ENCODE data around the gene PCSK7. TPM values are rescaled to one million over a fixed set of nuclear protein-coding genes. Genes with fewer than 3 reads are reported as not detected.

The PCSK7 gene
- total and polyA plus RNA-seq, 10 of the 15 experiments (the other 5 are each of a cell fraction or from before 2014, with no cell fraction given): 5.5 to 81.5 (median 51.6) TPM

- Histone ChIP-seq H3K27ac (ENCODE audit: control insufficient read depth, insufficient read depth) (no peak overlapping the region), H3K4me2 (ENCODE audit: control insufficient read depth, insufficient read depth) (no peak overlapping the region), H3K27me3 (replicated peaks in 1 of 2; ENCODE audit: control insufficient read depth in 2 of 2, insufficient read depth in 2 of 2, low read length in 1 of 2) (no peaks in the 10 kb centered on the region), H3K9ac (ENCODE audit: control insufficient read depth, insufficient read depth, low read length) (no peak overlapping the region), H3K4me1 (ENCODE audit: control insufficient read depth, insufficient read depth, low read length) (peaks cover 2% of the 10 kb centered on the region), H3K4me3 (no peak overlapping the region), H4K20me1 (ENCODE audit: control insufficient read depth, insufficient read depth) (no peaks in the 10 kb centered on the region), H2AFZ (ENCODE audit: control insufficient read depth, low read depth, low read length) (no peak overlapping the region), H3K79me2 (ENCODE audit: control insufficient read depth, insufficient read depth, low read length) (peaks cover 6% of the 10 kb centered on the region), H3K9me3 (replicated peaks; ENCODE audit: control insufficient read depth, insufficient read depth, low read length) (no peaks in the 10 kb centered on the region), H3K36me3 (ENCODE audit: control insufficient read depth in 2 of 2, insufficient read depth in 2 of 2, low read length in 1 of 2) (peaks cover 2 to 5% of the 10 kb centered on the region in 2 experiments; a peak in 3 of 4 replicates)
- ChIA-PET RAD21 (ENCODE audit: unreplicated experiment) (no interaction called here), POLR2A (interaction anchor here (0.6 to 0.8 kb wide), 2 partner anchors 24 to 874 kb away, joined by 3 to 4 read pairs; no protein-coding TSS in a partner anchor), SMC1A (ENCODE audit: uncharacterized antibody, unreplicated experiment) (interaction anchor here (1.0 to 1.9 kb wide), 3 partner anchors 8 to 15 kb away, joined by 3 to 4 read pairs (median 3); no protein-coding TSS in a partner anchor), CTCF (interaction anchor here (0.6 kb wide), 1 partner anchor 398 kb away, joined by 3 read pairs; no protein-coding TSS in a partner anchor)
- no TSS peak for BruUV-seq (replicated peaks)
- in situ Hi-C loops (cut with MboI): no loop called here
- FAIRE-seq (no peak), ATAC-seq (no peak), DNase-seq (ENCODE audit: low read depth, low spot score) (no peak)
- WGBS (ENCODE audit: insufficient coverage, insufficient replicate concordance, low lambda C conversion rate, missing lambda C conversion rate): 76% methylated on average over 7 of the region's 7 CpGs
- intact Hi-C loops (cut with micrococcal nuclease; ENCODE audit: unreplicated experiment): no loop called here
- TF ChIP-seq BCL11A (IDR thresholded peaks at IDR 0.05; ENCODE audit: low read depth, low read length) (no peak), GATAD2B (conservative IDR thresholded peaks at IDR 0.05; ENCODE audit: low read depth) (no peak), ZBED1 (IDR thresholded peaks at IDR 0.05; ENCODE audit: borderline replicate concordance) (no peak), ZNF217 (IDR thresholded peaks at IDR 0.05) (no peak), EED (IDR thresholded peaks at IDR 0.05; ENCODE audit: low read depth) (no peak), CEBPZ (IDR thresholded peaks at IDR 0.05; ENCODE audit: low read depth, low read length) (no peak), CHD1 (IDR thresholded peaks at IDR 0.05; ENCODE audit: low read depth, low read length) (no peak), SIN3A (IDR thresholded peaks at IDR 0.05; ENCODE audit: low read depth, low read length) (no peak), ZNF592 (IDR thresholded peaks at IDR 0.05) (no peak)
- TF ChIP-seq, protein P1, sequence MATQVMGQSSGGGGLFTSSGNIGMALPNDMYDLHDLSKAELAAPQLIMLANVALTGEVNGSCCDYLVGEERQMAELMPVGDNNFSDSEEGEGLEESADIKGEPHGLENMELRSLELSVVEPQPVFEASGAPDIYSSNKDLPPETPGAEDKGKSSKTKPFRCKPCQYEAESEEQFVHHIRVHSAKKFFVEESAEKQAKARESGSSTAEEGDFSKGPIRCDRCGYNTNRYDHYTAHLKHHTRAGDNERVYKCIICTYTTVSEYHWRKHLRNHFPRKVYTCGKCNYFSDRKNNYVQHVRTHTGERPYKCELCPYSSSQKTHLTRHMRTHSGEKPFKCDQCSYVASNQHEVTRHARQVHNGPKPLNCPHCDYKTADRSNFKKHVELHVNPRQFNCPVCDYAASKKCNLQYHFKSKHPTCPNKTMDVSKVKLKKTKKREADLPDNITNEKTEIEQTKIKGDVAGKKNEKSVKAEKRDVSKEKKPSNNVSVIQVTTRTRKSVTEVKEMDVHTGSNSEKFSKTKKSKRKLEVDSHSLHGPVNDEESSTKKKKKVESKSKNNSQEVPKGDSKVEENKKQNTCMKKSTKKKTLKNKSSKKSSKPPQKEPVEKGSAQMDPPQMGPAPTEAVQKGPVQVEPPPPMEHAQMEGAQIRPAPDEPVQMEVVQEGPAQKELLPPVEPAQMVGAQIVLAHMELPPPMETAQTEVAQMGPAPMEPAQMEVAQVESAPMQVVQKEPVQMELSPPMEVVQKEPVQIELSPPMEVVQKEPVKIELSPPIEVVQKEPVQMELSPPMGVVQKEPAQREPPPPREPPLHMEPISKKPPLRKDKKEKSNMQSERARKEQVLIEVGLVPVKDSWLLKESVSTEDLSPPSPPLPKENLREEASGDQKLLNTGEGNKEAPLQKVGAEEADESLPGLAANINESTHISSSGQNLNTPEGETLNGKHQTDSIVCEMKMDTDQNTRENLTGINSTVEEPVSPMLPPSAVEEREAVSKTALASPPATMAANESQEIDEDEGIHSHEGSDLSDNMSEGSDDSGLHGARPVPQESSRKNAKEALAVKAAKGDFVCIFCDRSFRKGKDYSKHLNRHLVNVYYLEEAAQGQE (IDR thresholded peaks at IDR 0.05; ENCODE audit: low read depth, low read length): no peak
- TF ChIP-seq, protein P2, sequence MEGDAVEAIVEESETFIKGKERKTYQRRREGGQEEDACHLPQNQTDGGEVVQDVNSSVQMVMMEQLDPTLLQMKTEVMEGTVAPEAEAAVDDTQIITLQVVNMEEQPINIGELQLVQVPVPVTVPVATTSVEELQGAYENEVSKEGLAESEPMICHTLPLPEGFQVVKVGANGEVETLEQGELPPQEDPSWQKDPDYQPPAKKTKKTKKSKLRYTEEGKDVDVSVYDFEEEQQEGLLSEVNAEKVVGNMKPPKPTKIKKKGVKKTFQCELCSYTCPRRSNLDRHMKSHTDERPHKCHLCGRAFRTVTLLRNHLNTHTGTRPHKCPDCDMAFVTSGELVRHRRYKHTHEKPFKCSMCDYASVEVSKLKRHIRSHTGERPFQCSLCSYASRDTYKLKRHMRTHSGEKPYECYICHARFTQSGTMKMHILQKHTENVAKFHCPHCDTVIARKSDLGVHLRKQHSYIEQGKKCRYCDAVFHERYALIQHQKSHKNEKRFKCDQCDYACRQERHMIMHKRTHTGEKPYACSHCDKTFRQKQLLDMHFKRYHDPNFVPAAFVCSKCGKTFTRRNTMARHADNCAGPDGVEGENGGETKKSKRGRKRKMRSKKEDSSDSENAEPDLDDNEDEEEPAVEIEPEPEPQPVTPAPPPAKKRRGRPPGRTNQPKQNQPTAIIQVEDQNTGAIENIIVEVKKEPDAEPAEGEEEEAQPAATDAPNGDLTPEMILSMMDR (IDR thresholded peaks at IDR 0.05 in 2 of 3, conservative IDR thresholded peaks at IDR 0.05 in 1 of 3; ENCODE audit: control insufficient read depth in 2 of 3, extremely low read depth in 1 of 3, insufficient read depth in 1 of 3, low read depth in 3 of 3, low read length in 3 of 3): no peak
Observed at GRCh38 chr11:117175104-117175503, 56.8 kb downstream of the PCSK7 start.

Measured in GM12878 (cell line).